GM12801 (cell line): ENCODE results near the gene ACVR1.

ENCODE experiments used
- CTCF ChIP-seq: IDR thresholded peaks from one replicate; pipeline ENCODE4 v1.5.1; 2011; ENCODE audit warnings: control low read depth; ENCODE audit not compliant: insufficient read length; ENCODE audit errors: extremely low read depth

ACVR1 gene

GRCh38 chr2:157803952-157804351 lies 72.2 kb downstream of the ACVR1 start:
- no peak for TF ChIP-seq CTCF

GRCh38 chr2:157803476-157803875 lies 72.7 kb downstream of the ACVR1 start:
- no peak for TF ChIP-seq CTCF

- TF ChIP-seq CTCF = no peak
Observed at GRCh38 chr2:157800838-157801495, 75.2 kb downstream of the ACVR1 start.

GRCh38 chr2:157793053-157793612 lies 83.0 kb downstream of the ACVR1 start:
- TF ChIP-seq CTCF = no peak

GRCh38 chr2:157792335-157793052 lies 83.6 kb downstream of the ACVR1 start:
- TF ChIP-seq CTCF = no peak

GRCh38 chr2:157790780-157791179 lies 85.3 kb downstream of the ACVR1 start:
- TF ChIP-seq CTCF = no peak

- TF ChIP-seq CTCF = no peak
Observed at GRCh38 chr2:157789933-157790511, 86.1 kb downstream of the ACVR1 start.
